Subcutaneous adipose tissue (tissue), 4 donors: ENCODE results near the gene KRTAP5-5. TPM values are rescaled to one million over a fixed set of nuclear protein-coding genes. Genes with fewer than 3 reads are reported as not detected.

ENCODE experiments used
- total RNA-seq, 4 donors: library from RNA; depleted of rRNA; stranded (reverse); fragments of >200 nt; gene quantifications; one replicate each; pipeline ENCODE4 v1.1.0, GENCODE V29; 2016
- TF ChIP-seq, protein P1 (sequence below): fragments of 450-650 bp; IDR thresholded peaks from one replicate; pipeline ENCODE4 v1.5.1; 2016; ENCODE audit warnings: low read depth, mild to moderate bottlenecking, control low read depth, antibody characterized with exemption, moderate library complexity

The KRTAP5-5 gene
- total RNA-seq, 4 donors from 2014 or later, result not detected

DNA sequence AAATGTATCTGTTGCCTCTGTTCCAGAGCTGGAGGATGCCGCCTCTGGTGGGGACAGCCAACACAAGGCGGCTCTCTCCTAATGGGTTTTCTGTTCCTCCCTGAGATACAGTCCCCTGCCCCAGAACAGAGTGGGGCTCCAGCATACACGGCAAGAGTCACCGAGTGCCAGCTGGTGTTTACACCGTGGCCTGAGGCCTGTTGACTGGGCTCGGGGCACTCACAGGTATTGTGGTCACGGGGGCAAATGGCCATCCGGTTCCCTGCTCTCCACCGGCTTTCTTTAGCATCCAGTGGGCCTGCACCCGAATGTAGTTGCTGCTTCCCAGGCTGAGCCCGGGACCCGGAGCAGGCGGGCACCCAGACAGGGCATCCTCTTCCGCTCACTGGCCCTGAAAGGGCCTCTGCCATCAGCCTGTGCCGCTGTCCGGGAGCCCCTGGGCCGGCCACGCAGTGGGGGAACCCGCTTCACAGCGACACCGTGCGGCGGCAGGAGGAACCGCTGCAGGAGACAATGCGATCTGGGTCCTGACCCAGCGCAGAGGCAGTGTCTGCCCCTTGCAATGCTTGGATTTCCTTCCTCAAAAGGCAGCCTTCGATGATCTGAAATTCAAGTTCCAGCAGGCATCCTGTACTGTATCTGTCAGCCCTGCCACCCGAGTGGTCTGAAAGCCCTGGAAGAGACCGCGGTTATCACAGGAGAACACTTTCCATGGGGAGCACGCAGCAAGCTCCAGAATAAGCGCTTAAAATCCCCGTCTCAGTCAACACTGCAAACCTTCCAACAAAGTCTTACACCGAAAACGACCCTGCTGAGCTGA lies 859 bp upstream of the KRTAP5-5 start:
- TF ChIP-seq, protein P1, sequence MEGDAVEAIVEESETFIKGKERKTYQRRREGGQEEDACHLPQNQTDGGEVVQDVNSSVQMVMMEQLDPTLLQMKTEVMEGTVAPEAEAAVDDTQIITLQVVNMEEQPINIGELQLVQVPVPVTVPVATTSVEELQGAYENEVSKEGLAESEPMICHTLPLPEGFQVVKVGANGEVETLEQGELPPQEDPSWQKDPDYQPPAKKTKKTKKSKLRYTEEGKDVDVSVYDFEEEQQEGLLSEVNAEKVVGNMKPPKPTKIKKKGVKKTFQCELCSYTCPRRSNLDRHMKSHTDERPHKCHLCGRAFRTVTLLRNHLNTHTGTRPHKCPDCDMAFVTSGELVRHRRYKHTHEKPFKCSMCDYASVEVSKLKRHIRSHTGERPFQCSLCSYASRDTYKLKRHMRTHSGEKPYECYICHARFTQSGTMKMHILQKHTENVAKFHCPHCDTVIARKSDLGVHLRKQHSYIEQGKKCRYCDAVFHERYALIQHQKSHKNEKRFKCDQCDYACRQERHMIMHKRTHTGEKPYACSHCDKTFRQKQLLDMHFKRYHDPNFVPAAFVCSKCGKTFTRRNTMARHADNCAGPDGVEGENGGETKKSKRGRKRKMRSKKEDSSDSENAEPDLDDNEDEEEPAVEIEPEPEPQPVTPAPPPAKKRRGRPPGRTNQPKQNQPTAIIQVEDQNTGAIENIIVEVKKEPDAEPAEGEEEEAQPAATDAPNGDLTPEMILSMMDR, result no peak

DNA sequence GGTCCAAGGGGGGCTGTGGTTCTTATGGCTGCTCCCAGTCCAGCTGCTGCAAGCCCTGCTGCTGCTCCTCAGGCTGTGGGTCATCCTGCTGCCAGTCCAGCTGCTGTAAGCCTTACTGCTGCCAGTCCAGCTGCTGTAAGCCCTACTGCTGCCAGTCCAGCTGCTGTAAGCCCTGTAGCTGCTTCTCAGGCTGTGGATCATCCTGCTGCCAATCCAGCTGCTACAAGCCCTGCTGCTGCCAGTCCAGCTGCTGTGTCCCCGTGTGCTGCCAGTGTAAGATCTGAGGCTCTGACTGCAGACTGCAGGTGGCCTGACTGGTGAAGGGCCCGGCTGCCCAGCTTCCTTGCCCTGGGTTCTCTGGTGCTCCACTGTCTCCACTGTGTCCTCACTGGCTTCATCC lies 696 bp downstream of the KRTAP5-5 start:
- TF ChIP-seq, protein P1, result no peak

DNA sequence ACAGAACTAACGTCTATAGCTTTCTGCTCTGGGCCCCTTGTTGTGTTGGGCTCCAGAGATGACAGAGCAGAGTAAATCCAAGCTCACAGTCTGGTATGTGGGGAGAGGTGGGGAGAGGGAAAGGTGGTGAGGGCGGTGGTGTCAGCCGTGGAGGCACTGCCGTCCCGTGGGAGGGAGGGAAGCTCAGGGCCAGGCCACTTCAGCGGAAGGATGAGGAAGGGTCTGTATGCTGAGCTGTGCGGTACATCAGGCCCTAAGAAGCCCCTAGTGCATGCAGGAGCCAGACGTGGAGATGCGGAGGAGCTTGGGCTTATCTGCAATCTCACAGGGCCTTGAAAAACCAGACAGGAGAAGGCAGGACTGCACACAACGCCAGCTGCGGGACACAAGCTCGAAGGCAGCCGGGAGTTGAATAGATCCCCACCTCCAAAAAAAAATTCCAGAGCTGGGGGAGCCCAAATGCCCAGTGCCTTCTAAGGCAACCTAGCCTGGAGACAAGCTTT lies 1.5 kb downstream of the KRTAP5-5 start:
- TF ChIP-seq, protein P1, result no peak

DNA sequence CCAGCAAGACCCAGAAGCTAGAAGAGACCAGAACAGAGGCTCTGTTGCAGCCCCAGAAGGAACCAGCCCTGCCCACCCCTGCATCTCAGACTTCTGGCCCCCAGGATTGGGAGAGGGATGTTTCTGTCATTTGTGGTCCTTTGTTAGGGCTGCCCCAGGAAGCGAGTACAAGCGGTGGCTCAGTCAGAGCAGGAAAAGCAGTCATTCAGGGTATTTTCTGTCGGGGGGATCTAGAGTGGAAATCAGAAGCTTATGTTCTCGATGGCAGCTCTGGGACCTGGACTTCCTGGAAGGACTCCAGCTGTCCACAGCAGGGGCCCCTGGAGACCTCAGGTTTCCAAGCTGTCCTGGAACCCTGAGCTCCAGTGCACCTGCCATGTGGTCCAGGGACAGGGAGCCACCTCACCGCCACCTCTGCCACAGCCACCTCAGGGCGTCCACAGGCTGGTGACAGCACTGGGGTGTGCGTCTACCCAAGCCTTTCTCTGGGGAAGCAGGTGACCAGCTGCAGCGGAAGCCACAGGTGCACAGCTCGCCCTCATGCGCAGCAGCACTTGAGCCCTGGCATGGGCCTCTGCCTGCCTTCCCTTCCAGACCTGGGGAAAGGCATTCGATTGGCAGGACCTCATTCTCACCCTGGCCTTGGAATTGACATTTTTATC lies 2.6 kb downstream of the KRTAP5-5 start:
- TF ChIP-seq, protein P1, result no peak

DNA sequence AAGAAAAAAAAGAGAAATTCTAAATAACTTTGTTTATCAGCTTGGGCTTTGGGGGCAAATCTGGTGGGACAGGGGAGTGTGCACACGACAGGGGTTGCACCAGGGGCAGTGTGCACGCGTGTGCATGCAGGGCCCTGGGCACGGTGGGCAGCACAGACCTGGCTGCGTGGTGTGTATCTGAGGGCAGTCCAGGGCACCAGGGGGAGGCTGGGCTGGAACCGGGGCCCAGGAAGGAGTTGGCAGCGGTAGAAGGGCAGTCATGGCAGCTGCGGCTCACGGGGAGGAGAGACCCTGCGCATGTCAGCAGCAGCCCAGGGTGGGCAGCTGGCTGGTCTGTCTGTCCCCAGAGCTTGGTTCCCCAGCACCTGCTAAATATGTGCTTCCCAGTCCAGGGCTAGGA lies 4.3 kb downstream of the KRTAP5-5 start:
- TF ChIP-seq, protein P1, result no peak

DNA sequence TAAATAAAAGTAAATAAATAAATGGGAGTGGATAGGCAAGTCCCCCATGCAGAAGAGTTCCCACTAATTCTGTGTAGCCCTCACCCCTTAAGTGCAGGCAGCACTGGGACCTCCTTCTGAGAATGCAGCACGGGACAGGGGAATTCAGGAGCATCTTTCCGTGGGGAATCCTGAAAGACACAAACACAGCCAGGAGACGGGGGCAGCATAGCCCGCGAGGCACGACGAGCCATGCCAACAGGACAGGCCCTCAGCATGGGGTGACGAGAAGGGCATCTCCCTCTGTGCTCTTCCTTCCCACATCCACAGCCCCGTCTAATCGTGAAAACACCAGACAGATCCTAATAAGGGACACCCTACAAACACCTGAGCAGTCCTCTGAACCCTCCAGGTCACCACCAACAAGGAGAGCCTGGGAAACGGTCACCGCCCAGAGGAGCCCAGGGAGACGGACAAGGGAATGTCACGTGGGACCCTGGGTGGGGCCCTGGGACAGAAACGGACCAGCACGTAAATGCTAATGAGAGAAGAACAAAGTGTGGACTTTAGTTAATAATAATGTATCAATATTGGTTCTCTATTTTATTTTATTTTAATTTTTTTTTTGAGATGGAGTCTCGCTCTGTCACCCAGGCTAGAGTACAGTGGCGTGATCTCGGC lies 6.8 kb downstream of the KRTAP5-5 start:
- TF ChIP-seq, protein P1, result no peak

DNA sequence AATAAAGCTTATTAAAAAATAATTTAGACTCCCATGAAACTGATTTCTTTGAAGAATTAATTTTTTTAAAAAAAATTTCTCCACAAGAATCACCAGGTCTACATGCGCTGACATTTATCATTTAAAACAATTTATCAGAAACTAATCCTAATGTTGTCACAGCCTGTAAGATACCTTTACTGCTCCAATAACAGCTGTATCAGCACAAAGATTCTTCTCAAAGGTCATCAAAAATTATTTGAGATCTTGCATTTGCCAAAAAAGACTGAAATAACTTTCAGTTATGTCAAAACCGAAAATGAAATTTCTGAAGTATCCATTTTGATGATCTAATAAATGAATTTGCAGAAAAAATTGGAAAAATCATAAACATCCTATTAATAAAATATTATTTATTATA lies 8.1 kb downstream of the KRTAP5-5 start:
- TF ChIP-seq, protein P1, result no peak
